Thyroid gland (tissue), 4 donors: Measurements from ENCODE around the gene USP5. TPM values are rescaled to one million over a fixed set of nuclear protein-coding genes. Genes with fewer than 3 reads are reported as not detected.

Source experiments
- DNase-seq, 2 donors: peaks; one replicate each; pipeline ENCODE4 v3.0.0-alpha.2; 2019
- H3K27ac ChIP-seq, 3 donors: fragments of 200-600 bp; sonication (generic); 1 replicate in 2 of 3; 2 replicates in 1 of 3; pipeline ENCODE4 v1.5.1; 2016 to 2019; ENCODE audit warnings: mild to moderate bottlenecking in 1 of 3, moderate library complexity in 1 of 3
- H3K27me3 ChIP-seq: fragments of 200-600 bp; sonication (generic); one replicate; pipeline ENCODE4 v1.5.1; 2019
- H3K36me3 ChIP-seq, 2 donors: fragments of 200-600 bp; sonication (generic); one replicate each; pipeline ENCODE4 v1.5.1; 2016 to 2019
- H3K4me1 ChIP-seq, 2 donors: fragments of 200-600 bp; sonication (generic); one replicate each; pipeline ENCODE4 v1.5.1; 2017 to 2019
- H3K4me3 ChIP-seq, 3 donors: fragments of 200-600 bp; sonication (generic); replicated peaks in 1 of 3; 1 replicate in 2 of 3; 2 replicates in 1 of 3; pipeline ENCODE4 v1.5.1; 2016; ENCODE audit warnings: mild to moderate bottlenecking in 1 of 3
- H3K9me3 ChIP-seq: fragments of 200-600 bp; sonication (generic); one replicate; pipeline ENCODE4 v1.5.1; 2017
- CTCF ChIP-seq, 6 experiments: fragments of 200-600 bp in 3 of 6; fragments of 450-650 bp in 3 of 6; sonication (generic) in 3 of 6; IDR thresholded peaks; one replicate each; pipeline ENCODE4 v1.5.1; 2016 to 2019; ENCODE audit warnings: antibody characterized with exemption in 6 of 6, mild to moderate bottlenecking in 2 of 6, inconsistent platforms in 1 of 6, moderate library complexity in 1 of 6
- POLR2A ChIP-seq, 2 donors: fragments of 450-650 bp; IDR thresholded peaks; one replicate each; pipeline ENCODE4 v1.6.1; 2017; ENCODE audit warnings: antibody characterized with exemption in 2 of 2, mild to moderate bottlenecking in 2 of 2, moderate library complexity in 1 of 2
- WGBS, 2 donors: methylation state at CpG; one replicate each; pipeline ENCODE4 v1.1.5; 2017; 5-methylcytosine and 5-hydroxymethylcytosine counted together
- intact Hi-C: fragments of 100-400 bp; cut with DNase I; formaldehyde crosslinking; loops from one replicate; pipeline ENCODE4 v1.15.1; 2023
- total RNA-seq, 4 donors: library from RNA; depleted of rRNA; stranded (reverse); fragments of >200 nt; gene quantifications; one replicate each; pipeline ENCODE4 v1.2.3, GENCODE V29; 2016

USP5 gene
- total RNA-seq, 4 donors from 2014 or later: 34.7 to 68.6 (median 58.9) TPM

- intact Hi-C loops: loop anchor here (10.0 kb wide), 1 partner anchor 207 kb away; no protein-coding TSS in a partner anchor
- no peaks in the 10 kb centered on the region for H3K9me3 ChIP-seq
- WGBS, 2 donors: 89 to 91% methylated on average over 12 of the region's 12 CpGs
- no peaks in the 10 kb centered on the region for H3K27me3 ChIP-seq
- no peaks in the 10 kb centered on the region for H3K36me3 ChIP-seq
- DNase-seq: no peak
- no peak overlapping the region for H3K4me3 ChIP-seq
- H3K27ac ChIP-seq: no peak overlapping the region
- H3K4me1 ChIP-seq: peaks cover 8 to 17% of the 10 kb centered on the region in 2 donors
- TF ChIP-seq POLR2A (IDR thresholded peaks at IDR 0.05): no peak
- no peak for TF ChIP-seq CTCF (IDR thresholded peaks at IDR 0.05)
These were observed 20.4 kb upstream of the USP5 start for GRCh38 chr12:6831450-6831995.

- no peak overlapping the region for H3K4me3 ChIP-seq
- DNase-seq: no peak
- H3K36me3 ChIP-seq: no peaks in the 10 kb centered on the region
- H3K9me3 ChIP-seq: no peaks in the 10 kb centered on the region
- no peak overlapping the region for H3K27ac ChIP-seq
- H3K4me1 ChIP-seq: peaks cover 7 to 14% of the 10 kb centered on the region in 2 donors
- WGBS, 2 donors: 93 to 98% methylated on average over 4 of the region's 4 CpGs
- intact Hi-C loops: loop anchor here (10.0 kb wide), 1 partner anchor 207 kb away; no protein-coding TSS in a partner anchor
- TF ChIP-seq POLR2A (IDR thresholded peaks at IDR 0.05) (no peak), CTCF (IDR thresholded peaks at IDR 0.05) (no peak)
- H3K27me3 ChIP-seq: no peaks in the 10 kb centered on the region
These were observed 19.8 kb upstream of the USP5 start for GRCh38 chr12:6832125-6832524.

- no peaks in the 10 kb centered on the region for H3K27me3 ChIP-seq
- H3K4me1 ChIP-seq: peaks cover 0 to 5% of the 10 kb centered on the region in 2 donors
- no peak for DNase-seq
- intact Hi-C loops: loop anchor here (10.0 kb wide), 1 partner anchor 209 kb away; no protein-coding TSS in a partner anchor
- H3K4me3 ChIP-seq: no peak overlapping the region
- WGBS, 2 donors: 77 to 91% methylated on average over 5 to 6 of the region's 6 CpGs
- no peaks in the 10 kb centered on the region for H3K9me3 ChIP-seq
- H3K27ac ChIP-seq: no peak overlapping the region
- peaks cover 5 to 10% of the 10 kb centered on the region in 2 donors for H3K36me3 ChIP-seq
- no peak for TF ChIP-seq POLR2A (IDR thresholded peaks at IDR 0.05)
- no peak for TF ChIP-seq CTCF (IDR thresholded peaks at IDR 0.05)
These were observed 18.6 kb upstream of the USP5 start for GRCh38 chr12:6833189-6833890.

- no peak overlapping the region for H3K27ac ChIP-seq
- intact Hi-C loops: loop anchor here (10.0 kb wide), 1 partner anchor 209 kb away; no protein-coding TSS in a partner anchor
- H3K9me3 ChIP-seq: no peaks in the 10 kb centered on the region
- TF ChIP-seq CTCF (IDR thresholded peaks at IDR 0.05) (no peak), POLR2A (IDR thresholded peaks at IDR 0.05) (no peak)
- H3K36me3 ChIP-seq: peaks cover 5 to 10% of the 10 kb centered on the region in 2 donors
- no peaks in the 10 kb centered on the region for H3K27me3 ChIP-seq
- peaks cover 0 to 5% of the 10 kb centered on the region in 2 donors for H3K4me1 ChIP-seq
- WGBS, 2 donors: 81 to 88% methylated on average over 1 of the region's 1 CpG
- no peak overlapping the region for H3K4me3 ChIP-seq
- DNase-seq: no peak
These were observed 17.7 kb upstream of the USP5 start for GRCh38 chr12:6834254-6834653.

GRCh38 chr12:6834873-6835272, 17.1 kb upstream of the USP5 start:
- Histone ChIP-seq H3K4me1 (peaks cover 0 to 5% of the 10 kb centered on the region in 2 donors), H3K27ac (no peak overlapping the region), H3K36me3 (peaks cover 5 to 10% of the 10 kb centered on the region in 2 donors), H3K9me3 (no peaks in the 10 kb centered on the region), H3K4me3 (no peak overlapping the region), H3K27me3 (no peaks in the 10 kb centered on the region)
- 83 to 86% methylated on average over 5 of the region's 5 CpGs for WGBS, 2 donors
- DNase-seq: no peak
- TF ChIP-seq CTCF (IDR thresholded peaks at IDR 0.05): no peak
- intact Hi-C loops: loop anchor here (10.0 kb wide), 1 partner anchor 210 kb away; no protein-coding TSS in a partner anchor
